Mesodermal cell (in vitro differentiated cells): ENCODE measurements around the gene ADAD2.
A peak's percentile ranks its signal among the peaks of the same experiment; 100 is the strongest.

ENCODE experiments used
- H3K27ac ChIP-seq: 2 replicates; pipeline ENCODE4 v1.7.0; 2013; ENCODE audit warnings: mild to moderate bottlenecking, low read depth, low read length, moderate library complexity; ENCODE audit not compliant: severe bottlenecking
- H3K36me3 ChIP-seq: 2 replicates; pipeline ENCODE4 v1.7.1; 2013; ENCODE audit warnings: mild to moderate bottlenecking, low read length, moderate library complexity; ENCODE audit not compliant: control insufficient read depth, insufficient read depth
- H3K4me1 ChIP-seq: one replicate; pipeline ENCODE4 v1.7.1; 2013; ENCODE audit warnings: mild to moderate bottlenecking, low read length; ENCODE audit not compliant: insufficient read depth, control insufficient read depth, poor library complexity, severe bottlenecking
- H3K4me3 ChIP-seq: 2 replicates; pipeline ENCODE4 v1.7.0; 2013; ENCODE audit warnings: low read length, control low read depth, mild to moderate bottlenecking; ENCODE audit not compliant: insufficient read depth, poor library complexity, severe bottlenecking; ENCODE audit errors: extremely low read depth
- H3K9me3 ChIP-seq: 2 replicates; pipeline ENCODE4 v1.7.1; 2013; ENCODE audit warnings: mild to moderate bottlenecking, low read length, moderate library complexity; ENCODE audit not compliant: control insufficient read depth
- WGBS, 2 experiments: methylation state at CpG; one replicate each; pipeline ENCODE4 v1.1.5; 2013; ENCODE audit warnings: missing lambda C conversion rate in 2 of 2; ENCODE audit not compliant: insufficient coverage in 2 of 2; 5-methylcytosine and 5-hydroxymethylcytosine counted together

Gene ADAD2

GRCh38 chr16:84225571-84225970 lies 34.6 kb downstream of the ADAD2 start:
- Histone ChIP-seq H3K4me1 (peaks cover 18% of the 10 kb centered on the region), H3K4me3 (no peak overlapping the region), H3K36me3 (no peaks in the 10 kb centered on the region), H3K27ac (no peak overlapping the region), H3K9me3 (no peaks in the 10 kb centered on the region)
- WGBS, 2 experiments: 84 to 96% methylated on average over 4 of the region's 7 CpGs

- Histone ChIP-seq H3K36me3 (no peaks in the 10 kb centered on the region), H3K9me3 (no peaks in the 10 kb centered on the region), H3K4me1 (peaks cover 18% of the 10 kb centered on the region), H3K27ac (no peak overlapping the region), H3K4me3 (no peak overlapping the region)
- WGBS, 2 experiments: 90% methylated on average over 7 of the region's 8 CpGs
Observed at GRCh38 chr16:84226026-84226425, 35.1 kb downstream of the ADAD2 start.

GRCh38 chr16:84227548-84227947 lies 36.6 kb downstream of the ADAD2 start:
- Histone ChIP-seq H3K36me3 (no peaks in the 10 kb centered on the region), H3K4me3 (no peak overlapping the region), H3K4me1 (peaks cover 18% of the 10 kb centered on the region), H3K27ac (no peak overlapping the region), H3K9me3 (no peaks in the 10 kb centered on the region)
- WGBS, 2 experiments: 84 to 93% methylated on average over 5 of the region's 6 CpGs

GRCh38 chr16:84228256-84228838 lies 37.4 kb downstream of the ADAD2 start:
- H3K36me3 ChIP-seq: no peaks in the 10 kb centered on the region
- H3K4me3 ChIP-seq: no peak overlapping the region
- H3K27ac ChIP-seq: peak overlapping the region; percentile 92
- H3K4me1 ChIP-seq: peaks cover 18% of the 10 kb centered on the region
- no peaks in the 10 kb centered on the region for H3K9me3 ChIP-seq
- 17 to 18% methylated on average over 5 to 11 of the region's 18 CpGs for WGBS, 2 experiments

GRCh38 chr16:84229471-84229870 lies 38.5 kb downstream of the ADAD2 start:
- Histone ChIP-seq H3K4me3 (no peak overlapping the region), H3K36me3 (no peaks in the 10 kb centered on the region), H3K27ac (peak overlapping the region; percentile 8), H3K4me1 (peaks cover 12% of the 10 kb centered on the region), H3K9me3 (no peaks in the 10 kb centered on the region)
- WGBS, 2 experiments: 86 to 90% methylated on average over 8 to 10 of the region's 11 CpGs

GRCh38 chr16:84232060-84232459 lies 41.1 kb downstream of the ADAD2 start:
- WGBS, 2 experiments: 92 to 95% methylated on average over 5 of the region's 5 CpGs
- Histone ChIP-seq H3K4me3 (no peak overlapping the region), H3K9me3 (no peaks in the 10 kb centered on the region), H3K4me1 (peaks cover 12% of the 10 kb centered on the region), H3K27ac (no peak overlapping the region), H3K36me3 (no peaks in the 10 kb centered on the region)

GRCh38 chr16:84232969-84233368 lies 42.0 kb downstream of the ADAD2 start:
- Histone ChIP-seq H3K4me1 (peaks cover 7% of the 10 kb centered on the region), H3K9me3 (no peaks in the 10 kb centered on the region), H3K4me3 (no peak overlapping the region), H3K27ac (no peak overlapping the region), H3K36me3 (no peaks in the 10 kb centered on the region)
- 97 to 100% methylated on average over 1 to 5 of the region's 5 CpGs for WGBS, 2 experiments

- Histone ChIP-seq H3K9me3 (no peaks in the 10 kb centered on the region), H3K4me1 (peaks cover under 1% of the 10 kb centered on the region), H3K4me3 (no peak overlapping the region), H3K27ac (no peak overlapping the region), H3K36me3 (no peaks in the 10 kb centered on the region)
- 79 to 83% methylated on average over 7 to 9 of the region's 9 CpGs for WGBS, 2 experiments
Observed at GRCh38 chr16:84233748-84234147, 42.8 kb downstream of the ADAD2 start.

- H3K9me3 ChIP-seq: no peaks in the 10 kb centered on the region
- H3K36me3 ChIP-seq: no peaks in the 10 kb centered on the region
- WGBS, 2 experiments: 92 to 95% methylated on average over 13 to 17 of the region's 21 CpGs
- peak overlapping the region; percentile 41 for H3K27ac ChIP-seq
- no peak overlapping the region for H3K4me3 ChIP-seq
- no peaks in the 10 kb centered on the region for H3K4me1 ChIP-seq
Observed at GRCh38 chr16:84234321-84235241, 43.6 kb downstream of the ADAD2 start.

GRCh38 chr16:84236671-84237070 lies 45.7 kb downstream of the ADAD2 start:
- no peaks in the 10 kb centered on the region for H3K36me3 ChIP-seq
- WGBS, 2 experiments: 89 to 91% methylated on average over 24 to 25 of the region's 25 CpGs
- peaks cover 2% of the 10 kb centered on the region for H3K4me1 ChIP-seq
- no peak overlapping the region for H3K27ac ChIP-seq
- H3K9me3 ChIP-seq: no peaks in the 10 kb centered on the region
- H3K4me3 ChIP-seq: no peak overlapping the region
